22Rv1 (cell line): ENCODE data around the gene FZD7.

Source experiments
- H3K27ac ChIP-seq: fragments of 450-650 bp; 2 replicates; pipeline ENCODE4 v1.5.1; 2017
- ZFX ChIP-seq: fragments of 450-650 bp; IDR thresholded peaks from 2 replicates; pipeline ENCODE4 v1.6.1; 2017; ENCODE audit warnings: antibody characterized with exemption, borderline replicate concordance
- TF ChIP-seq, protein P1 (sequence below): fragments of 450-650 bp; IDR thresholded peaks from 2 replicates; pipeline ENCODE4 v1.5.1; 2017; ENCODE audit warnings: mild to moderate bottlenecking

The FZD7 gene

GRCh38 chr2:202031246-202031951 lies 2.3 kb upstream of the FZD7 start:
- no peak overlapping the region for H3K27ac ChIP-seq

DNA sequence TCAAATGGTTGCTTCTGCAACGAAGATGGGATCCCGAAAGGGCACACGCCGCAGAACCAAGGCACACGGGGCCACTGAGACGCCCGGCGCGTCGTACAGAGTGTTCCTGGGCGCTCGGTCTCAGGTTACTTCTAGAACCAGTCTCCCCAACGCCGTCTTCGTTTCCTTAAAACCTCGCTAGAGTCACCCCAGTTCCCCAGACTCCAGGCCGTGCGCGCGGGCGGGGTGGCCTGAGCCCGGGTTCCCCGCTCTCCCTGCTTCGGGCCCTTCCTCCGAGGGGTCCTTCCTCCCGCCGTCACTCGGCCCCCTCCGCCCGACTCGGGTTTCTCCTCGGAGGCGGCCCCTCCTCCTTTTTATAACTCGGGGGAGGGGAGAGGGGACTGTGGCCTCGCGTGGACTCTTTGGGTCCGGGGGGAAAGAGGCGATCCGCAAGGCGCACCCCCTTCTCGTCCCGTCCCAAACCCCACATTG lies 774 bp upstream of the FZD7 start:
- TF ChIP-seq, protein P1, sequence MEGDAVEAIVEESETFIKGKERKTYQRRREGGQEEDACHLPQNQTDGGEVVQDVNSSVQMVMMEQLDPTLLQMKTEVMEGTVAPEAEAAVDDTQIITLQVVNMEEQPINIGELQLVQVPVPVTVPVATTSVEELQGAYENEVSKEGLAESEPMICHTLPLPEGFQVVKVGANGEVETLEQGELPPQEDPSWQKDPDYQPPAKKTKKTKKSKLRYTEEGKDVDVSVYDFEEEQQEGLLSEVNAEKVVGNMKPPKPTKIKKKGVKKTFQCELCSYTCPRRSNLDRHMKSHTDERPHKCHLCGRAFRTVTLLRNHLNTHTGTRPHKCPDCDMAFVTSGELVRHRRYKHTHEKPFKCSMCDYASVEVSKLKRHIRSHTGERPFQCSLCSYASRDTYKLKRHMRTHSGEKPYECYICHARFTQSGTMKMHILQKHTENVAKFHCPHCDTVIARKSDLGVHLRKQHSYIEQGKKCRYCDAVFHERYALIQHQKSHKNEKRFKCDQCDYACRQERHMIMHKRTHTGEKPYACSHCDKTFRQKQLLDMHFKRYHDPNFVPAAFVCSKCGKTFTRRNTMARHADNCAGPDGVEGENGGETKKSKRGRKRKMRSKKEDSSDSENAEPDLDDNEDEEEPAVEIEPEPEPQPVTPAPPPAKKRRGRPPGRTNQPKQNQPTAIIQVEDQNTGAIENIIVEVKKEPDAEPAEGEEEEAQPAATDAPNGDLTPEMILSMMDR, result no peak
- TF ChIP-seq ZFX, result no peak
- no peak overlapping the region for H3K27ac ChIP-seq

More at GRCh38 chr2:202031246-202031951, 2.3 kb upstream of the FZD7 start:
- TF ChIP-seq, protein P1, result no peak
- no peak for TF ChIP-seq ZFX

DNA sequence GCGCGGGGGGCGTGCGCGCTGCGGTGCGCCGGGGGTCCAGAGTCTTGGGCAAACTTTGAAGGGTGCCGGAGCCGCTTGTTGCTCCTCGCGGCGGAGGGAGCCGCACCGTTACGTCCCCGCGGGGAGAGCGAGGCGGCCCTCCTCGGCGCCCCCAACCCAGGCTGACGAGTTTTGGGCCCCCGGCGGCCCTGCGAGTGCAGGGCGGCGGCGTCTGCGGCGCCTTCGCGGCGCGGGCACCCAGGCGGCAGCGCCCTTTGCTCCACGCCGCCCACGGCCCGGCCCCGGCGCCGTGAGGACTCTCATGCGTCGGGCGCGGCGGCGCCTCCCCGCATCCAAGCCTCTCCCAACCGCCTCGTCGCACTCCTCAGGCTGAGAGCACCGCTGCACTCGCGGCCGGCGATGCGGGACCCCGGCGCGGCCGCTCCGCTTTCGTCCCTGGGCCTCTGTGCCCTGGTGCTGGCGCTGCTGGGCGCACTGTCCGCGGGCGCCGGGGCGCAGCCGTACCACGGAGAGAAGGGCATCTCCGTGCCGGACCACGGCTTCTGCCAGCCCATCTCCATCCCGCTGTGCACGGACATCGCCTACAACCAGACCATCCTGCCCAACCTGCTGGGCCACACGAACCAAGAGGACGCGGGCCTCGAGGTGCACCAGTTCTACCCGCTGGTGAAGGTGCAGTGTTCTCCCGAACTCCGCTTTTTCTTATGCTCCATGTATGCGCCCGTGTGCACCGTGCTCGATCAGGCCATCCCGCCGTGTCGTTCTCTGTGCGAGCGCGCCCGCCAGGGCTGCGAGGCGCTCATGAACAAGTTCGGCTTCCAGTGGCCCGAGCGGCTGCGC lies 814 bp downstream of the FZD7 start:
- TF ChIP-seq, protein P1, result no peak
- TF ChIP-seq ZFX, result no peak
- H3K27ac ChIP-seq, result peak overlapping the region; percentile 68

GRCh38 chr2:202035089-202035940 lies 1.7 kb downstream of the FZD7 start:
- no peak for TF ChIP-seq ZFX
- TF ChIP-seq, protein P1, result no peak
- H3K27ac ChIP-seq, result no peak overlapping the region

- TF ChIP-seq, protein P1, result no peak
- TF ChIP-seq ZFX, result no peak
- no peak overlapping the region for H3K27ac ChIP-seq
These were observed 2.3 kb downstream of the FZD7 start for GRCh38 chr2:202035941-202036372.

GRCh38 chr2:202036601-202037037 lies 3.0 kb downstream of the FZD7 start:
- H3K27ac ChIP-seq, result no peak overlapping the region
- TF ChIP-seq, protein P1, result no peak
- TF ChIP-seq ZFX, result no peak
